T-helper 1 cell treated with Interleukin-12 subunit alpha and Interleukin-12 subunit beta and Interleukin-4 antibody, amounts not matched to agents 30 μg/mL and 1 μg/mL, for 36 hours (primary cell): Measurements from ENCODE around the gene HGS.
"Not testable (repeated sequence)": the region's sequence is repeated elsewhere in the genome, so short reads cannot be mapped to it uniquely, and the experiment has no call there.

Source experiments
- H3K27ac Mint-ChIP-seq: one replicate; pipeline ENCODE4 v1.8.0; 2021; ENCODE audit warnings: mild to moderate bottlenecking, mixed read lengths
- H3K27me3 Mint-ChIP-seq: one replicate; pipeline ENCODE4 v1.8.0; 2021; ENCODE audit warnings: low read depth, mixed read lengths
- H3K36me3 Mint-ChIP-seq: one replicate; pipeline ENCODE4 v1.8.0; 2021; ENCODE audit warnings: low read depth, mixed read lengths
- H3K4me1 Mint-ChIP-seq: one replicate; pipeline ENCODE4 v1.8.0; 2021; ENCODE audit warnings: low read depth, mixed read lengths
- H3K4me3 Mint-ChIP-seq: one replicate; pipeline ENCODE4 v1.8.0; 2021; ENCODE audit warnings: mild to moderate bottlenecking, moderate library complexity, mixed read lengths
- H3K9me3 Mint-ChIP-seq: one replicate; pipeline ENCODE4 v1.8.0; 2021; ENCODE audit warnings: mixed read lengths

The HGS gene

GRCh38 chr17:81723651-81724209, 39.9 kb downstream of the HGS start:
- H3K9me3 Mint-ChIP-seq = no peaks in the 10 kb centered on the region
- no peak overlapping the region for H3K27ac Mint-ChIP-seq
- no peak overlapping the region for H3K4me3 Mint-ChIP-seq
- no peaks in the 10 kb centered on the region for H3K36me3 Mint-ChIP-seq
- peaks cover 4% of the 10 kb centered on the region for H3K4me1 Mint-ChIP-seq
- peaks cover 7% of the 10 kb centered on the region for H3K27me3 Mint-ChIP-seq

- Mint-ChIP-seq H3K27ac (no peak overlapping the region), H3K4me3 (no peak overlapping the region)
Observed at GRCh38 chr17:81725439-81725838, 41.6 kb downstream of the HGS start.

GRCh38 chr17:81726004-81726403, 42.2 kb downstream of the HGS start:
- no peak overlapping the region for H3K27ac Mint-ChIP-seq
- H3K4me3 Mint-ChIP-seq = no peak overlapping the region
- no peaks in the 10 kb centered on the region for H3K36me3 Mint-ChIP-seq
- H3K9me3 Mint-ChIP-seq = no peaks in the 10 kb centered on the region
- peaks cover 4% of the 10 kb centered on the region for H3K4me1 Mint-ChIP-seq
- peaks cover 10% of the 10 kb centered on the region for H3K27me3 Mint-ChIP-seq

More at GRCh38 chr17:81725439-81725838, 41.6 kb downstream of the HGS start:
- Mint-ChIP-seq H3K27me3 (peaks cover 7% of the 10 kb centered on the region), H3K36me3 (no peaks in the 10 kb centered on the region), H3K9me3 (no peaks in the 10 kb centered on the region), H3K4me1 (peaks cover 4% of the 10 kb centered on the region)

GRCh38 chr17:81727324-81728031, 43.7 kb downstream of the HGS start:
- Mint-ChIP-seq H3K27ac (no peak overlapping the region), H3K4me1 (peaks cover 6% of the 10 kb centered on the region), H3K4me3 (no peak overlapping the region), H3K36me3 (no peaks in the 10 kb centered on the region), H3K27me3 (peaks cover 15% of the 10 kb centered on the region), H3K9me3 (no peaks in the 10 kb centered on the region)

GRCh38 chr17:81733507-81734404, 49.9 kb downstream of the HGS start:
- Mint-ChIP-seq H3K4me3 (no peak overlapping the region), H3K27ac (peak overlapping the region; percentile 15)

GRCh38 chr17:81734405-81735263, 50.8 kb downstream of the HGS start:
- H3K4me3 Mint-ChIP-seq = no peak overlapping the region
- peaks cover 10% of the 10 kb centered on the region for H3K4me1 Mint-ChIP-seq
- no peak overlapping the region for H3K27ac Mint-ChIP-seq
- no peaks in the 10 kb centered on the region for H3K9me3 Mint-ChIP-seq
- no peaks in the 10 kb centered on the region for H3K36me3 Mint-ChIP-seq
- peaks cover 18% of the 10 kb centered on the region for H3K27me3 Mint-ChIP-seq

More at GRCh38 chr17:81733507-81734404, 49.9 kb downstream of the HGS start:
- peaks cover 14% of the 10 kb centered on the region for H3K27me3 Mint-ChIP-seq
- no peaks in the 10 kb centered on the region for H3K36me3 Mint-ChIP-seq
- H3K9me3 Mint-ChIP-seq = no peaks in the 10 kb centered on the region
- peaks cover 10% of the 10 kb centered on the region for H3K4me1 Mint-ChIP-seq

GRCh38 chr17:81735264-81736102, 51.7 kb downstream of the HGS start:
- no peaks in the 10 kb centered on the region for H3K9me3 Mint-ChIP-seq
- H3K4me3 Mint-ChIP-seq = peak overlapping the region; percentile 58
- peaks cover 10% of the 10 kb centered on the region for H3K4me1 Mint-ChIP-seq
- H3K27ac Mint-ChIP-seq = peak overlapping the region; percentile 52
- peaks cover 18% of the 10 kb centered on the region for H3K27me3 Mint-ChIP-seq
- H3K36me3 Mint-ChIP-seq = no peaks in the 10 kb centered on the region

GRCh38 chr17:81737947-81738800, 54.4 kb downstream of the HGS start:
- H3K4me1 Mint-ChIP-seq = peaks cover 9% of the 10 kb centered on the region
- H3K9me3 Mint-ChIP-seq = no peaks in the 10 kb centered on the region
- H3K36me3 Mint-ChIP-seq = peaks cover 1% of the 10 kb centered on the region
- H3K4me3 Mint-ChIP-seq = no peak overlapping the region
- peaks cover 16% of the 10 kb centered on the region for H3K27me3 Mint-ChIP-seq
- H3K27ac Mint-ChIP-seq = no peak overlapping the region

- H3K27me3 Mint-ChIP-seq = peaks cover 16% of the 10 kb centered on the region
- H3K36me3 Mint-ChIP-seq = peaks cover 1% of the 10 kb centered on the region
Observed at GRCh38 chr17:81738801-81739393, 55.1 kb downstream of the HGS start.

GRCh38 chr17:81739593-81739992, 55.8 kb downstream of the HGS start:
- not testable (repeated sequence) for H3K4me3 Mint-ChIP-seq, H3K27ac Mint-ChIP-seq, H3K36me3 Mint-ChIP-seq, H3K4me1 Mint-ChIP-seq, H3K9me3 Mint-ChIP-seq
- H3K27me3 Mint-ChIP-seq = peaks cover 16% of the 10 kb centered on the region

More at GRCh38 chr17:81738801-81739393, 55.1 kb downstream of the HGS start:
- H3K27ac Mint-ChIP-seq = no peak overlapping the region
- peaks cover 6% of the 10 kb centered on the region for H3K4me1 Mint-ChIP-seq
- H3K9me3 Mint-ChIP-seq = no peaks in the 10 kb centered on the region
- no peak overlapping the region for H3K4me3 Mint-ChIP-seq

- Mint-ChIP-seq H3K4me1 (peaks cover 5% of the 10 kb centered on the region), H3K27me3 (peaks cover 16% of the 10 kb centered on the region), H3K4me3 (no peak overlapping the region), H3K36me3 (peaks cover 1% of the 10 kb centered on the region), H3K9me3 (no peaks in the 10 kb centered on the region), H3K27ac (no peak overlapping the region)
Observed at GRCh38 chr17:81740395-81740961, 56.7 kb downstream of the HGS start.

- H3K4me1 Mint-ChIP-seq = no peaks in the 10 kb centered on the region
- no peaks in the 10 kb centered on the region for H3K9me3 Mint-ChIP-seq
- no peak overlapping the region for H3K4me3 Mint-ChIP-seq
- H3K36me3 Mint-ChIP-seq = peaks cover 1% of the 10 kb centered on the region
- H3K27me3 Mint-ChIP-seq = peaks cover 11% of the 10 kb centered on the region
- H3K27ac Mint-ChIP-seq = no peak overlapping the region
Observed at GRCh38 chr17:81741049-81741593, 57.3 kb downstream of the HGS start.
